ENCODE data around the gene STX19.
"Not testable (repeated sequence)": the region's sequence is repeated elsewhere in the genome, so short reads cannot be mapped to it uniquely, and the experiment has no call there.

The STX19 gene, protein sequence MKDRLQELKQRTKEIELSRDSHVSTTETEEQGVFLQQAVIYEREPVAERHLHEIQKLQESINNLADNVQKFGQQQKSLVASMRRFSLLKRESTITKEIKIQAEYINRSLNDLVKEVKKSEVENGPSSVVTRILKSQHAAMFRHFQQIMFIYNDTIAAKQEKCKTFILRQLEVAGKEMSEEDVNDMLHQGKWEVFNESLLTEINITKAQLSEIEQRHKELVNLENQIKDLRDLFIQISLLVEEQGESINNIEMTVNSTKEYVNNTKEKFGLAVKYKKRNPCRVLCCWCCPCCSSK

DNA sequence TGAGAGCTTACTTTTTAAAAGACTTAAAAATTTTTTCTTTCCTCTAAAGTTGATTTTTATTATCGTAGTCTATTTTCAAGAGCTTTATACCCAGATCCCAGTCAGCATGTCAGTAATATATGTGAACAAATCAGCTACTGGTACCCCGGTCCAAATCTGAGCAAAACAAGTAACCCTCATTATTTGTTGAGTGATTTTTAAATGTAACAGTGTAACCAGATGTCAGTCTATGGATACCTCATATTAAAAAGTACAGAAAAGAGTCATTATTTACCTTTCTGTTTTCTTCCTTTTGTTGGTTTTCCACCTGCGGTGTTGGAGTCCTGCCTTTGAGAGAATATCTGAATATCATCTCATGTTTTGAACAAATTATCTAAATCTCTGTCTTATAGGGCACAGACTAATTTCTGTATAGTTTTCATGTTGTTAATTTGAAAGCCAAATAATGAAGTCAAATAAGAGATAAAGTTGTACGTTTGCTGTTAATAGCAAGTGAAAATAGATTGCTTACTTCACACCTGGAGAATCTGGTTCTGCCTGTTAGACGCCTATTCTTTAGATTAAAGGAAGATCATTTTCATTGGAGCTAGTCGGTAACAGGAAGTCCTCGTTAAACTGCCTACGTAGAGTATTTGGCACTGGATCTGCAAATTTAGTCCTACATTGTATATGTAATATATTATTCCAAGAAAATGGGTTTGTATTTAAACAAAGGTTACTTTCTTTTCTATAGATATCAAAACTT lies at the start of gene STX19:
TSS of gene STX19 (minus strand) at position 505 of the 745 bp plus-strand sequence. CDS start 13,328 bp downstream, outside the sequence.
- no peak for DNase-seq (ENCODE audit: low spot score)

DNA sequence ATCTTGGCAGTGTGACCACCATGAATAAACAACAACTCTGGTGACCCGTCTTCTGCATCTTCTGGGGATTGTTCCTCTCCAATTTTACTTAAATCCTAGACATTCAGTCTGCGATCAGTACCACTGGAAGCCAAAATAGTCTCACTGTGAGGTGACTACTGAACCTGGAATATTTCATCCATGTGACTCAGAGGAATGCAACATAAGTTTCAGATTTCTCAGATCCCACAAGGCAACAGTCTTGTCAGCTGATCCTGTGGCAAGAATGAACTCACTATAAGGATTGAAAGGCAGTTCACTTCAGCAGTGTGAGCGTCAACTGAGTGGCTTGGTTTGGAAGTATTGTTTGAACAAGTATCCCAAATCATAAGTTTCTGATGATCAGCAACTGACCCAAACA lies 47.7 kb upstream of the STX19 start:
- no peak for DNase-seq (ENCODE audit: low spot score)

DNA sequence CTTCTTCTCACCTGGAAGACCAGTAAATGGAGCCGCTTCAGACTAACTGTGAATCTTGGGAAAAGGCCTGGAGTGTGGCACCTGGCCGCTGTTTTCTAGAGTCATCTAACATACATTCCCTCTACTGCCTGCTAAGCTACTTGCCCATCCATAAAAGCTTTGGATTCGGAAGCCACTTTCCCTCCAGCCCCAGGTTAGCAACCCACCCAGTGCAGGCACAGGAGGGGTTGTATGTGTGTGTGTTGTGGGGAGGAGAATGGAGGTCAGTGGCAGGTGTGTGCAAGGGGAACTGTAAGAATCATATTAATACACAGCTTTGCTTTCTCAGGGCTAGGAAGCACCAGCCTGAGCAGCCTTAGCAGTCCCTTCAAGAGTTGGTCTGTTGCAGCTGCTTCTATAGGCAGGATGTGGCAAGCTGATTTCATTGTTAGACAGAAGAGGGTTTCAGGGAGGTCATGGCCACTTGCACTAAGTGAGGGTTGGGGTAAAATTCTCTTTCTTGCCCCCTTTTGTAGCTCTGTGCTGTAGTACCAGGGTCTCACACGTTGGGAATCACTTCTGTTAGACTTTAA lies 43.4 kb upstream of the STX19 start:
- no peak for DNase-seq (ENCODE audit: low spot score)

DNA sequence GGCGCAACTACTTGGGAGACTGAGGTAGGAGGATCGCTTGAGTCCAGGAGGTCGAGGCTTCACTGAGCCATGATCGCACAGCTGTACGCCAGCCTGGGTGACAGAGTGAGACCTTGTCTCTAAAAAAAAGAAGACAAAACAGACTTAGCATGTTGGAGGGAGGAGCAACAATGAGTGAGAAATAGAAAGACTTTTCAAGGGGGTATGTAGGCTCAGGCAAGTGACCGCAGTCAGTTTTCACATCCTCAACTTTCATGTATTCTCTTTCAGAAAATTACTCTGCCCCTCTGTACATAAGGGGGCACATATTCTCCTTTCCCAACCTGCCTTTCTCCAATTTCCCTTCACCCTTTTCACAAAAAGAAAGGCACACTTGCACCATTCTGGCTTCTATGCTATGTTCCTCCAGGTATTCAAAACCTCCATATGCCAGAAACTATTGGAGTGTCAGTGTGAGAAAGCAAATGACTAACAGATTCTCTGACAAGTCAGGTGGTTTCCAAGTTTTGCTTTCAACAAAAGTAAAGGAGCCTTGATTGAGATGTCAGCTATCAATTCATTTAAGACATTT lies 42.0 kb upstream of the STX19 start:
- DNase-seq (ENCODE audit: low spot score) = no peak

DNA sequence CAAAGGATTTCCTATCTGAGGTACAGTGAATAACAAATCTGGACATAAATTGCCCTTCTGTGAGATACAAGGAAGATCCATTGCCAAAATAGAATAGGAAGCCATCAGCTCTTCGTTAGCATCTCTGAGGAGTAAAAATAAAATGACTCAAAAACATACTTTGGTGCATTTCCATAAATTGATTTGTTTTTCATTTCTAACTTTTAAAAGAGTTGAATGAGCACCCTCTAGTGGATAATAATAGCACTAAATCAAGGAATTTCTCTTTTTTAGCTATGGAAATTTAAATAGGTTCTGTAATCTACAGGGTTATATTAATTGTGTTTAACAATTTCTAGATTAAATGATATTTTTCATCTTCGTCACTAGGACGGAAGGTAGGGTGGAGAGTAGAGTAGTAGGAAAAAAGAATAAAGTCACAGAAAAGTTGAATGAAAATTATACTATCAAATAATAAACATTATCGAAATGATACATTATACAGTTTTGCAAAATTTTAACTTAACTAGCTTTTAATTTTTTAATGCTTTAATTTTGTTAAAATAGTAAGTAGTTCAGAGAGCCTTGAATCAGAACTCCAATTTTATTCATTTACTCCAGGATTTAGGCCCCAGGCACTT lies 40.9 kb upstream of the STX19 start:
- no peak for DNase-seq (ENCODE audit: low spot score)

DNA sequence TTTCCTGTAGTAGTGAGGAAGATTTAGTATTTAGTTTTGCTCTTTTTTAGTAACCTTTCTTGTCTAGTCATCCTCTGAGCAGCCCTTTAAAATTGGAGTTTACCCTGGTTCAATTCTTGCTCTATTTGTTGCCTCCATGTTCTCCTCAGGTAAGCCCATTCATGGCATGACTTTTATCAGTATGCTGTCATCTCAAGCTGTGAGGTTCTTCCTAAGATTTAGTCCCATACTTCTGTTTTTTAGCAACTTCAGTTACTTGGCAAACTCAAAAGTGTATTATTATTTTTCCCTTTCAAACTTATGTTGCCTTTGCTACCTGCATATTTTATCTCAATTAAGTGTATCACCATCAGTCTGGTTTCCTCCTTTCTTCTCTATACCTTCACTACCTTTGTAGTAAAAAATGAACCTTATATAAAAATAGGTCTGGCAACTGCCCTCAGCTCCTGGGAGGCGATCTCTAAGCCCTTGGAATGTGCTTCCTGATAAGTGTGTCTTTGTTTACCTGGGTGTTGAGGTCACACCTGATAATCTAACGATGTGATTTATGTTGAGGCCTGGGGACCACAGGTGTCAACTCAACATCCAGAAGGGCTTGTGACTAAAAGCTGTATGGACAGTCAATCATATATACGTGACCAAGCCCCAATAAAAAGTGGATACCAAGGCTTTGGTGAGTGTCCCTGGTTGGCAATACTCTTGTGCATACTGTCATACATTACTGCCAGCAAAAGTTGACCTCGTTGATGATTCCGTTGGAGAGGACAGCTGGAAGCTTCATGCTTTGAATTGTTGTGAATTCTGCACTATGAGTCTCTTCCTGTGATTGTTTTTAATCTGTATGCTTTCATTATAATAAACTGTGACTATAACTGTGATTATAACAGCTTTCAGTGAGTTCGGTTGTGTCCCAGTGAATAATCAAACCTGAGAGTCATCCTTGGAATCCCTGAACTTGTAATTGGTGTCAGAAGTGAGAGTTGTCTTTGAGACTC lies 38.4 kb upstream of the STX19 start:
- no peak for DNase-seq (ENCODE audit: low spot score)

DNA sequence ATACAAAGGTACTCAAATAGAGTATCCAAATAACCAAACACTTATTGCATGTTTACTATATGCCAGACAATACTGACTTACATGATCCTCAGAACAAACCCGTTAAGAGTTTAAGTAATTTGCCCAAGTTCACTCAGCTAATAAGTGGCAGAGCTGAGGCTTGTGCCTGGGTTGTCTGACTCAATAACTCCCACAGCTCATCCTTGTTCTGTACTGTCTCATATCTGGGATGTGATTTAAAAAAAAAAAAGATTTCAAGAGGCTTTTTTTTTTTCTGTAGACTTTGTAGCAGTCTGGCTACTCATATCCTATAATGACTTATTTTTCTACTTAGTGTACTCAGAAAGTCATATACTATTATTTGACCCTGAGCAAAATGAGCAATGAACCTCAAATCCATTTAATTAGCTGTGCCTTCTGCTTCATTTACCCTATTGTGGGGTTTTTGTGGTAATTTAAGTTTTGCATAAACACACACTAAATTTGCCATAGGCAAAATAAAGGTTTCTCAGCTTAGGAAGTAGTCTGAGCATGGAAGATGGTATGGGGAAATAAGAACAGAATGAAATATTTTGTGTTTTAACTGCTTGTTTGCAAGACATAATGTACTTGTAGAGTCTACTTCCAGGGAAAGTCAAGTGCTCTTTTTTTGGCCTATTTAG lies 37.6 kb upstream of the STX19 start:
- DNase-seq (ENCODE audit: low spot score) = no peak

DNA sequence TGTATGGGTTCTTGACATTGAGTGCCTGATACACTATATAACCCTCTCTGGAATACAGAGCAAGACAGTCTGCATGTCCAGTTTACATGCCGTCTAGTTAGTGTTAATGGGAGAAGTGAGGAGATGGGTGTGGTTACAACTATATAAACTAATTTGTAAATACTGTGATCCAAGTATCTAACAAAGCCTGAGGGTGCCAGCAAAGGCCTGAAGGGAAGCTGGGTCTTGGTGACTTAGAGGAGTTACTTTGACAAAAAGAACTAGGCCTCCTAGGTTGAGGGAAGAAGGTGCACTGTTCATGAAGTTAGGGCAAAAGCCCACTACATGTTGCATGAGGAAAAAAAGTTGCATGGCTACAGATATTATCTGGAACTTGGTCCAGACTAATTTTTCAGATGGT lies 36.7 kb upstream of the STX19 start:
- DNase-seq (ENCODE audit: low spot score) = no peak

DNA sequence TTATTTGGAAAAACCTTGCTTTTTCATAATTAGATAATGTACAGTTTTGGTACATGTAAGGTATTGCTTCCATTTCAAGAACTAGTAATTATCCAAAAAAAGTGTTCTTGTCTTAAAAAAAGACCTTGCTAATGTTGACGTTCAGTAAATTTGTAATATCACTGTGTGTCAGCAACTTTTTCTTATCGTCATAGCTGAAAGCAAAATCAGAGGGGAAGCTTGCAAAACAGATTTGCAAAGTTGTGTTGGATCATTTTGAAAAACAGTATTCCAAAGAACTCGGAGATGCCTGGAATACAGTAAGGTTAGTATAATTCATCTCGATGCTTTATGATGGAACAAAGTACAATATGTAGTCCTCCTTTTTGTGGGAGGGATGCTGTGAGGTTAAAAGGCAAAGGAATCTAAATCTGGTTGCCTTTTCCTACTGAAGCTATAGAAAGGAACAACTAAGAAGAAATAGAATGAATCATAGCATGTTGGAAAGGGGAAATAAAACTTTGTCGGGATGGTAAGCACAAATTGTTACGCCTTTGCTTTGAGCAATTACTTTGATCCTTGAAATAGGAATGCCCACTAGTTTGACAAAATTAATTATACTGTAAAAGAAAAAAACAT lies 36.0 kb upstream of the STX19 start:
- DNase-seq (ENCODE audit: low spot score) = no peak

DNA sequence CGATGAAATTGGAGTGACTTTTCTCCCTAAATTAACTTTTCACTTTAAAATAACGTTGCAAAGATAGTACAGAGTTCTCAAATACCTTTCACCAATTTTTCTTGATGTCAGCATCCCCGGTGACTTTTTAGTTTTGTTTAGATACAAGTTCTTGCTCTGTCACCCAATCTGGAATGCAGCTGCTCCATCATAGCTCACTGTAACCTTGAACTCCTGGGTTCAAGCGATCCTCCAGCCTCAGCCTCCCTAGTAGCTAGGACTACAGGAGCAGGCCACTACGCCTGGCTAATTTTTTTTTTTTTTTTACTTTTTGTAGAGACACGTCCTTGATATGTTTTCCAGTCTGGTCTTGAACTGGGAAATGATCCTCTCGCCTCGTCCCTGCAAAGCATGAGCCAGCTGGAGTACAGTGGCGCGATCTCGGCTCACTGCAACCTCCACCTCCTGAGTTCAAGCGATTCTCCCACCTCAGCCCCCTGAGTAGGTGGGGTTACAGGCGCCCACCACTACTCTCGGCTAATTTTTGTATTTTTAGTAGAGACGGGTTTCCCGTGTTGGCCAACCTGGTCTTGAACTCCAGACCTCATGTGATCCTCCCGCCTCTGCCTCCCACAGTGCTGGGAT lies 35.2 kb upstream of the STX19 start:
- no peak for DNase-seq (ENCODE audit: low spot score)

DNA sequence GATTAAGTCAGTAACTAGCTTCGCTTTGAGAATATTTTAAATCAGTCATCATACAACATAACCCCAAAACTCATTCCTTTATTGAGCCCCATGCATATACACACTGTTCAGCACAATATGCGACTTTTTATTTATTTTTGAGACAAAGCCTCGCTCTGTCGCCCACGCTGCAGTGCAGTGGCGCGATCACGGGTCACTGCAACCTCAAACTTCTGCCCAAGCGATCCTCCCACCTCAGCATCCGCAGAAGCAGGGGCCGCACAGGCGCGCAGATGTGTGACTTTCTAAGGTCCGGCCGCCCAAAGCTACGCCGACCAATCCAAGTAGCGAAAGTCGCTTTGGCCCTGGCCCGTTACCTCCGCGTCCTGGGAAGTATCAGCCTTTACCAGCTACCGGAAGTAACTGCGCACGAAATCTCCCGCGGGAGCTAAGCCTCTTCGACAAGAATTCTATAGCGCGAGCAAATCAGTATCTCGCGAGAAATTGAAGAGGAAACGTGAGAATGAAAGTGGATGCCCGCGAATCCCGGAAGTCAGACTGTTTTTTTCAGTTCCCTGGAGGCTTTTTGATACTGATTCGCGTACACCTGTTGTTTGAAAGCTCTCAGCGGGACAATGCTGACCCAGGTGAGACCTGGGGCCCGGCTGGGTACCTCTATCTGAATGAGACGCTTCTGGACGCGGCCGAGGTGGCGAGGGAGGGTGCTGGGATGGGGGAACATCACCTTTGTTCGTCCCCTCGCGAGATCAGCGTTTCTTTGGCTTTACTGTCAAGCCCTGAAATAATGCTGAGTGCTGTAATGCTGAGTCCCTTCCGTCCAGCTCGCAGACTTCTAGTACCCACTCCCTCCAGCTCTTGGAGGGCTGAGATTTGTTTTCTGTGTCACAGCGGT lies 34.4 kb upstream of the STX19 start, which contains the start of the genes DHFR2 and NSUN3:
TSS of gene DHFR2 (minus strand) at position 404 of the 892 bp plus-strand sequence. CDS start 1,405 bp downstream, outside the sequence.
TSS of gene NSUN3 (plus strand) at position 549 of the 892 bp plus-strand sequence. CDS start at position 615, 66 bp downstream.
- DNase-seq (ENCODE audit: low spot score) = peak; percentile 85

DNA sequence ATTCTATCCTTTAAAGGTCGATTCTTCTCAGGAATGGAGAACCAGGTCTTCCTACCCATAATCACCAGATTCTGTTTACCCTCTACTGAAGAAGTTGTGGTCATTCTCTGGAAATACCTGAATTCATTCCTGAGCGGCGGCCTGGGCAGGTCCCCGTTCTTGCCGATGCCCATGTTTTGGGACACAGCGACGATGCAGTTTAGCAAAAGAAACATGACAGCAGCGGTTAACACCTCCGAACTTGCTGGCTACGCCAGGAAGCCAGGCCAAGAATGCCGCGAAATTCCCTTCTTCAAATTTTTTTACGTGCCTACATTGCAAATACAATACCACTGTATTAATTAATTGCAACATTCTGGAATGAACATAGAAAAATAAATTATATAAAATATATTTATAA lies 32.9 kb upstream of the STX19 start:
- no peak for DNase-seq (ENCODE audit: low spot score)

DNA sequence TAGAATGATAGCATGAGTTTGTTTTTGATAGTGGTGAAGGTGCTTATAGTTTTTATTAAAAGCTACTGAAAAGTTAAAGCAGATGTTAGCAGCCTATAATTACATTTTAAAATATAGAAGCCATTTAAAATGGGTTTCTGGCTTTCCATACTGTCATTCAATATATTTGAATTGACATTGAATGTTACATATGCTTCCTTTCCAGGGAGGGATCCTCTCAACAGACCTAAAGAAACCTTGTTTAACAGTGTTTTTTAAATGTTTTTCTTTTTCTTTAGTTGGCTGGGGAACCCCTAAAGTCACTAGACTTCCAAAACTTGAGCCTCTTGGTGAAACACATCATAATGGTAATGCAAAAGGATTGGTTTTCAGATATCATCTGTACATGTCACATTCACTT lies 22.1 kb upstream of the STX19 start:
- DNase-seq (ENCODE audit: low spot score) = no peak

DNA sequence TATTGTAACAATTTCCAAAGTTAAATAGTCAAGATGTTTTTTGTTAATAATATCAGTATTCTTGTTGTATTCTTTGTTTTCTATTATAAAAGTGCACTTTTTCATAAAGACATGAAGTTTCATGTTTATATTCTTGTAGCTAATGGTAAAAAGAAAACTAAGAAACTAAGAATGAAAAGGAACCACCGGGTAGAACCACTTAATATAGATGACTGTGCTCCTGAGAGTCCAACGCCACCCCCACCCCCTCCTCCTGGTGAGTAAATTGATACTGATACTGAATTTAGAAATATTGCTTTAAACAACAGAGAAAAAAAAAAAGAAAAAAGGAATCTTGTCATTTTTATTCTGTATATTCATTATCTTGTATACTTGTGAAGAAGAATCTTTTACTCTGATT lies 20.9 kb upstream of the STX19 start:
- DNase-seq (ENCODE audit: low spot score) = no peak

DNA sequence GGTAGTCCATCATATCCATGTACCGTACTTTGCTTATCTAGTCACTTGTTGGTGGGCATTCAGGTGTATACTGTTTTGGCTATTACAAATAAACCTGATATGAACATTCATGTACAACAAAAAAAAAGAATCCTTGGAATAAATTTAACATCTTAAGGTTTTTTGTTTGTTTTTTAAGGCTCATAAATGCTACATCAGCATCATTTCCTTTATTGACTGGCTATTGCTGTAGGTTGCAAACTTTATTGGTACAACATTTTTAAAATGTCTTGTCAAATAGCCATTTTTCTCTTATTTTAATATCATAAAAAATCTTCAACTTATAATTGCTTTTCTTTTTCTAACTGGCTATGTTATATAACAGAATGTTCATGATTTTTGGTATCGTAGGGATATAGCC lies 18.1 kb upstream of the STX19 start:
- no peak for DNase-seq (ENCODE audit: low spot score)

DNA sequence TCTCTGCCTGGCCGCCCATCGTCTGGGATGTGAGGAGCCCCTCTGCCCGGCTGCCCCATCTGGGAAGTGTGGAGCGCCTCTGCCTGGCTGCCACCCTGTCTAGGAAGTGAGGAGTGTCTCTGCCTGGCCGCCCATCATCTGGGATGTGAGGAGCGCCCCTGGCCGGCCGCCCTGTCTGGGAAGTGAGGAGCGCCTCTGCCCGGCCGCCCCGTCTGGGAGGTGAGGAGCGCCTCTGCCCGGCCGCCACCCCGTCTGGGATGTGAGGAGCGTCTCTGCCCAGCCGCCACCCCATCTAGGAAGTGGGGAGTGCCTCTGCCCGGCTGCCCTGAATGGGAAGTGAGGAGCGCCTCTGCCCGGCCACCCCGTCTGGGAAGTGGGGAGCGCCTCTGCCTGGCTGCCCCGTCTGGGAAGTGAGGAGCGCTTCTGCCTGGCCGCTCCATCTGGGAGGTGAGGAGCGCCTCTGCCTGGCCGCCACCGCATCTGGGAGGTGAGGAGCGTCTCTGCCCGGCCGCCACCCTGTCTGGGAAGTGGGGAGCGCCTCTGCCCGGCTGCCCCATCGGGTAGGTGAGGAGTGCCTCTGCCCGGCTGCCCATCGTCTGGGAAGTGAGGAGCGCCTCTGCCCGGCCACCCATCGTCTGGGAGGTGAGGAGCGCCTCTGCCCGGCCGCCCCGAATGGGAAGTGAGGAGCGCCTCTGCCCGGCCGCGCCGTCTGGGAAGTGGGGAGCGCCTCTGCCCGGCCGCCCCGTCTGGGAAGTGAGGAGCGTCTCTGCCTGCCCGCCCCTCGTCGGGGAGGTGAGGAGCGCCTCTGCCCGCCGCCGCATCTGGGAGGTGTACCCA lies 15.9 kb upstream of the STX19 start:
- DNase-seq (ENCODE audit: low spot score) = not testable (repeated sequence)

DNA sequence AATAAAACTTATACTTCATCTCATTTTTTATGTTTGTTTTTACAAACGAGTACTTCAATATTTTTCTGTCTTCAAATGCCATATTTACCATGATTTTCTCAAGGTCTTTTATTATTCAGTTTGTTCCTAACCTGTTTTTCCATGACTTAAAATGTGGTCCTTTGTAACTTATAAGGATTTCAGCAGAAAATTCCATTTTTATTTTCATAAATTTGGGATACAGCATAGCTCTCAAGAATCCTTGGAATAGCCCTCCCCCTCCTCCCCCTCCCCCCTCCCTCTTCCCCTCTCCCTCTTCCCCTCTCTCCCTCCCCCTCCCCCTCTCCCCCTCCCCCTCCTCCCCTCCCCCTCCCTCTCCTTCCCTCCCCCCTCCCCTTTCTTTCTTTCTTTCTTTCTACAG lies 14.9 kb upstream of the STX19 start:
- DNase-seq (ENCODE audit: low spot score) = no peak

Measured in D341Med (cell line).